22Rv1 (cell line): ENCODE data around the gene LTBP1.

Experiments used
- ZFX ChIP-seq: fragments of 450-650 bp; IDR thresholded peaks from 2 replicates; pipeline ENCODE4 v1.6.1; 2017; ENCODE audit warnings: antibody characterized with exemption, borderline replicate concordance
- TF ChIP-seq, protein P1 (sequence below): fragments of 450-650 bp; IDR thresholded peaks from 2 replicates; pipeline ENCODE4 v1.5.1; 2017; ENCODE audit warnings: mild to moderate bottlenecking

DNA sequence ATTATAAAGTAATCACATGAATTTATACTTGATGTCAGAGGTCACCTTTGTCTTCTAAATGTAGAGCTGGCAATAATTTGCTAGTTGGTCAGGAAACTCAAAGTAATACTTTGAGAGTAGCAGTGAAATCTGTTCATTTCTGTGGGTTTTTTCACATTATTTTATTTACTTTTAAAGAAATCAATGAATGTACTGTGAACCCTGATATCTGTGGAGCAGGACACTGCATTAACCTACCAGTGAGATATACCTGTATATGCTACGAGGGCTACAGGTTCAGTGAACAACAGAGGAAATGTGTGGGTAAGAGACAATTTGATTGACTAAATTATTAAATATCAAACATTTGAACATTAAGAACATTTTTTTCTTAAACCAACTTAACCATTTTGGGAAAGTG, 326.7 kb downstream of the LTBP1 start:
- TF ChIP-seq, protein P1, sequence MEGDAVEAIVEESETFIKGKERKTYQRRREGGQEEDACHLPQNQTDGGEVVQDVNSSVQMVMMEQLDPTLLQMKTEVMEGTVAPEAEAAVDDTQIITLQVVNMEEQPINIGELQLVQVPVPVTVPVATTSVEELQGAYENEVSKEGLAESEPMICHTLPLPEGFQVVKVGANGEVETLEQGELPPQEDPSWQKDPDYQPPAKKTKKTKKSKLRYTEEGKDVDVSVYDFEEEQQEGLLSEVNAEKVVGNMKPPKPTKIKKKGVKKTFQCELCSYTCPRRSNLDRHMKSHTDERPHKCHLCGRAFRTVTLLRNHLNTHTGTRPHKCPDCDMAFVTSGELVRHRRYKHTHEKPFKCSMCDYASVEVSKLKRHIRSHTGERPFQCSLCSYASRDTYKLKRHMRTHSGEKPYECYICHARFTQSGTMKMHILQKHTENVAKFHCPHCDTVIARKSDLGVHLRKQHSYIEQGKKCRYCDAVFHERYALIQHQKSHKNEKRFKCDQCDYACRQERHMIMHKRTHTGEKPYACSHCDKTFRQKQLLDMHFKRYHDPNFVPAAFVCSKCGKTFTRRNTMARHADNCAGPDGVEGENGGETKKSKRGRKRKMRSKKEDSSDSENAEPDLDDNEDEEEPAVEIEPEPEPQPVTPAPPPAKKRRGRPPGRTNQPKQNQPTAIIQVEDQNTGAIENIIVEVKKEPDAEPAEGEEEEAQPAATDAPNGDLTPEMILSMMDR, result no peak
- no peak for TF ChIP-seq ZFX
